A172 (cell line): ENCODE data around the gene NOP9. TPM values are rescaled to one million over a fixed set of nuclear protein-coding genes. Genes with fewer than 3 reads are reported as not detected.

Source experiments
- DNase-seq: peaks from one replicate; pipeline ENCODE4 v3.0.0-alpha.2; 2015; ENCODE audit warnings: low spot score
- total RNA-seq: library from RNA; depleted of rRNA; stranded (reverse); fragments of >200 nt; shearing (Covaris generic); gene quantifications from 2 replicates; pipeline ENCODE4 v1.2.3, GENCODE V29; 2014

The NOP9 gene
- total RNA-seq, 1 experiment from 2014 or later = 7.8 TPM

GRCh38 chr14:24308342-24309124 lies 8.9 kb downstream of the NOP9 start:
- DNase-seq = no peak

- no peak for DNase-seq
Observed at GRCh38 chr14:24309538-24310264, 10.1 kb downstream of the NOP9 start, which contains the start of gene LTB4R2. LTB4R2 (plus strand) TSS chr14:24310140; CDS start chr14:24310665, 525 bp downstream.

GRCh38 chr14:24310265-24310645 lies 10.6 kb downstream of the NOP9 start:
- DNase-seq = no peak

GRCh38 chr14:24310646-24311604 lies 11.3 kb downstream of the NOP9 start, which contains the start of gene LTB4R:
LTB4R (plus strand) TSS chr14:24311502; CDS start chr14:24315652, 4,150 bp downstream.
- DNase-seq = no peak

GRCh38 chr14:24311837-24312615 lies 12.4 kb downstream of the NOP9 start:
- no peak for DNase-seq

- no peak for DNase-seq
Observed at GRCh38 chr14:24312736-24313507, 13.3 kb downstream of the NOP9 start.

GRCh38 chr14:24313913-24314312 lies 14.3 kb downstream of the NOP9 start:
- no peak for DNase-seq

GRCh38 chr14:24314377-24315193 lies 14.9 kb downstream of the NOP9 start:
- DNase-seq = no peak

GRCh38 chr14:24315243-24315806 lies 15.7 kb downstream of the NOP9 start:
- DNase-seq = no peak

- DNase-seq = no peak
Observed at GRCh38 chr14:24315807-24316596, 16.4 kb downstream of the NOP9 start.

- no peak for DNase-seq
Observed at GRCh38 chr14:24316597-24316950, 16.9 kb downstream of the NOP9 start.

- DNase-seq = peak; percentile 52
Observed at GRCh38 chr14:24317141-24317928, 17.7 kb downstream of the NOP9 start.

- DNase-seq = no peak
Observed at GRCh38 chr14:24321212-24321975, 21.7 kb downstream of the NOP9 start.

GRCh38 chr14:24322672-24323071 lies 23.0 kb downstream of the NOP9 start:
- no peak for DNase-seq

- DNase-seq = no peak
Observed at GRCh38 chr14:24323341-24323740, 23.7 kb downstream of the NOP9 start.

- no peak for DNase-seq
Observed at GRCh38 chr14:24324024-24324423, 24.4 kb downstream of the NOP9 start.
